ENCODE results near the gene AFG1L.
"Not testable (repeated sequence)": the region's sequence is repeated elsewhere in the genome, so short reads cannot be mapped to it uniquely, and the experiment has no call there.

The AFG1L gene

GRCh38 chr6:108291091-108291490 lies 3.8 kb upstream of the AFG1L start:
- no peak for DNase-seq

- DNase-seq = not testable (repeated sequence)
Observed at GRCh38 chr6:108292561-108292960, 2.3 kb upstream of the AFG1L start.

GRCh38 chr6:108293527-108294296 lies 1.1 kb upstream of the AFG1L start:
- DNase-seq = no peak

- DNase-seq = no peak
Observed at GRCh38 chr6:108294297-108294726, 542 bp upstream of the AFG1L start.

GRCh38 chr6:108295676-108296075 lies 822 bp downstream of the AFG1L start:
- no peak for DNase-seq

- no peak for DNase-seq
Observed at GRCh38 chr6:108302386-108302785, 7.5 kb downstream of the AFG1L start.

- no peak for DNase-seq
Observed at GRCh38 chr6:108304646-108305045, 9.8 kb downstream of the AFG1L start.

GRCh38 chr6:108308641-108309040 lies 13.8 kb downstream of the AFG1L start:
- not testable (repeated sequence) for DNase-seq

- no peak for DNase-seq
Observed at GRCh38 chr6:108309844-108310243, 15.0 kb downstream of the AFG1L start.

GRCh38 chr6:108312605-108313004 lies 17.8 kb downstream of the AFG1L start:
- DNase-seq = no peak

GRCh38 chr6:108321253-108321747 lies 26.4 kb downstream of the AFG1L start:
- no peak for DNase-seq

GRCh38 chr6:108322728-108323127 lies 27.9 kb downstream of the AFG1L start:
- no peak for DNase-seq

GRCh38 chr6:108323710-108324466 lies 29.0 kb downstream of the AFG1L start:
- DNase-seq = no peak

- DNase-seq = not testable (repeated sequence)
Observed at GRCh38 chr6:108330221-108330785, 35.4 kb downstream of the AFG1L start.

- no peak for DNase-seq
Observed at GRCh38 chr6:108330806-108331205, 36.0 kb downstream of the AFG1L start.

- no peak for DNase-seq
Observed at GRCh38 chr6:108331982-108332381, 37.1 kb downstream of the AFG1L start.

- no peak for DNase-seq
Observed at GRCh38 chr6:108336971-108337370, 42.1 kb downstream of the AFG1L start.

- DNase-seq = no peak
Observed at GRCh38 chr6:108337721-108338120, 42.9 kb downstream of the AFG1L start.

GRCh38 chr6:108341372-108341771 lies 46.5 kb downstream of the AFG1L start:
- DNase-seq = no peak

- DNase-seq = no peak
Observed at GRCh38 chr6:108343894-108344293, 49.0 kb downstream of the AFG1L start.

GRCh38 chr6:108348655-108349349 lies 53.9 kb downstream of the AFG1L start:
- no peak for DNase-seq

- DNase-seq = no peak
Observed at GRCh38 chr6:108350528-108350927, 55.7 kb downstream of the AFG1L start.

- DNase-seq = no peak
Observed at GRCh38 chr6:108353853-108354252, 59.0 kb downstream of the AFG1L start.

Data from NCI-H187 treated with DMSO at 0.1 percent for 48 hours (cell line).